RWPE1 (cell line): ENCODE data around the gene OTUD3.
"Not testable (repeated sequence)": the region's sequence is repeated elsewhere in the genome, so short reads cannot be mapped to it uniquely, and the experiment has no call there.

Experiments
- CTCF ChIA-PET: fragments of 350-600 bp; sonication (Branson Sonifier 250); formaldehyde crosslinking; extraction: SDS; loops from one replicate; lab custom pipeline; 2021; lab: Yijun Ruan, JAX
- POLR2A ChIA-PET: fragments of 400-600 bp; formaldehyde crosslinking; extraction: SDS; loops from one replicate; lab custom pipeline; 2020; ENCODE audit warnings: antibody characterized with exemption; ENCODE audit not compliant: low non-redundant PET; lab: Yijun Ruan, JAX
- DNase-seq: peaks from one replicate; pipeline ENCODE4 v3.0.0; 2012; ENCODE audit warnings: low spot score
- H3K27ac ChIP-seq: fragments of 450-650 bp; 2 replicates; pipeline ENCODE4 v1.5.1; 2017
- CTCF ChIP-seq: fragments of 450-650 bp; conservative IDR thresholded peaks from 2 replicates; pipeline ENCODE4 v1.5.1; 2017; ENCODE audit warnings: low read depth, mild to moderate bottlenecking

Gene OTUD3

GRCh38 chr1:19877821-19878636 lies 4.2 kb upstream of the OTUD3 start:
- no peak overlapping the region for H3K27ac ChIP-seq
- no peak for TF ChIP-seq CTCF
- CTCF ChIA-PET = no interaction called here
- peak; percentile 31 for DNase-seq
- POLR2A ChIA-PET = interaction anchor here (0.9 kb wide), 1 partner anchor 31 kb away, joined by 3 read pairs; no protein-coding TSS in a partner anchor

- H3K27ac ChIP-seq = no peak overlapping the region
- no peak for DNase-seq
- no peak for TF ChIP-seq CTCF
- ChIA-PET POLR2A (interaction anchor here (0.9 kb wide), 1 partner anchor 31 kb away, joined by 3 read pairs; no protein-coding TSS in a partner anchor), CTCF (no interaction called here)
These were observed 3.6 kb upstream of the OTUD3 start for GRCh38 chr1:19878637-19878985.

GRCh38 chr1:19879227-19879626 lies 3.0 kb upstream of the OTUD3 start:
- POLR2A ChIA-PET = no interaction called here

GRCh38 chr1:19879661-19880060 lies 2.5 kb upstream of the OTUD3 start:
- no peak overlapping the region for H3K27ac ChIP-seq
- TF ChIP-seq CTCF = no peak
- no peak for DNase-seq
- ChIA-PET CTCF (no interaction called here), POLR2A (no interaction called here)

More at GRCh38 chr1:19879227-19879626, 3.0 kb upstream of the OTUD3 start:
- H3K27ac ChIP-seq = no peak overlapping the region
- CTCF ChIA-PET = no interaction called here
- DNase-seq = no peak
- no peak for TF ChIP-seq CTCF

GRCh38 chr1:19880841-19881240 lies 1.4 kb upstream of the OTUD3 start:
- DNase-seq, POLR2A ChIA-PET, H3K27ac ChIP-seq, CTCF ChIA-PET: not testable (repeated sequence)

- ChIA-PET CTCF (interaction anchor here (0.6 kb wide), 2 partner anchors 26 to 111 kb away, joined by 3 to 4 read pairs; no protein-coding TSS in a partner anchor), POLR2A (interaction anchor here (0.6 kb wide), 1 partner anchor 45 kb away, joined by 3 read pairs; no protein-coding TSS in a partner anchor)
- DNase-seq = no peak
- TF ChIP-seq CTCF = no peak
- no peak overlapping the region for H3K27ac ChIP-seq
These were observed 2.1 kb downstream of the OTUD3 start for GRCh38 chr1:19884312-19884711.

- DNase-seq = no peak
- no peak overlapping the region for H3K27ac ChIP-seq
- CTCF ChIA-PET = no interaction called here
These were observed 3.6 kb downstream of the OTUD3 start for GRCh38 chr1:19885821-19886220.

More at GRCh38 chr1:19885821-19886220, 3.6 kb downstream of the OTUD3 start:
- POLR2A ChIA-PET = no interaction called here
- TF ChIP-seq CTCF = no peak
